ENCODE measurements around the gene RPRML.

Gene RPRML

DNA sequence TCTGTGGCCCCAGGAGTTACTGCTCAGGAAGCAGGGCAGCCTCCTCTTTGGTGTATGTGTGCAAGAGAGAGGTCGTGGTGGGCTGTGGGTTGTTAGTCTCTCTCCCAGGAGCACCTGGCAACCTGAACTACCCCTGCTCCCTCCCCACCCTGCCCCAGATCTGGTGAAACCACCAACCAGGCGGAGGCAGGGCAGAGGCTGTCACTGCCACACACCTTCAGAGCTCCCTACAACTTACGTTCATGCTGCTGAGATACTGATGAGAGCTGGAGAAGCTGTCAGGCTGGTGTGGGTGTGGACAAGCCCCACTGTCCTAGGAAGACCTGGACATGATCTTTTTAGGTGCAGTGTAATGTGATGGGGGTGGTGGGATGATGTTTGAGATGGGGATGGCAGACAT, 31.8 kb downstream of the RPRML start:
- no peak overlapping the region for H3K4me3 ChIP-seq (ENCODE audit: low read depth, low read length)

DNA sequence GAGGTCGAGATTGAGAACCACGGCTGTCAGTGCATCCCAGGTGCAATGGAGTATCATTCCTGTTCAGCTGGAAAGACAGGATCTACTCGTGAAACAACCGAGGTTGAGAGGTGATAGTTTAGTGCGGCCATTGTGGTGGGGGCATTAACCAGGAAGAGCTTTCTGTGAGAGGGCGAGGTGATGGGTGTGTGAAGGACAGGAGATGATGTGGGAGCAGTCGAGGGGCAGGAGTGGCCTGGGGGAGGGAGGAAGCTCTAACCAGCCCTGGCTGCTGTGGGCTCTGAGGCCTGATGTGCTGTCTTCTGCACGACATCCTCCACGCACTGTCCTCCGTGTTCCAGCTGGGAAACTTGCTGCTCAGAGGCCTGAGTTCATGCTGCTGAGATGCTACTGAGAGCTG, 34.1 kb downstream of the RPRML start:
- no peak overlapping the region for H3K4me3 ChIP-seq (ENCODE audit: low read depth, low read length)

DNA sequence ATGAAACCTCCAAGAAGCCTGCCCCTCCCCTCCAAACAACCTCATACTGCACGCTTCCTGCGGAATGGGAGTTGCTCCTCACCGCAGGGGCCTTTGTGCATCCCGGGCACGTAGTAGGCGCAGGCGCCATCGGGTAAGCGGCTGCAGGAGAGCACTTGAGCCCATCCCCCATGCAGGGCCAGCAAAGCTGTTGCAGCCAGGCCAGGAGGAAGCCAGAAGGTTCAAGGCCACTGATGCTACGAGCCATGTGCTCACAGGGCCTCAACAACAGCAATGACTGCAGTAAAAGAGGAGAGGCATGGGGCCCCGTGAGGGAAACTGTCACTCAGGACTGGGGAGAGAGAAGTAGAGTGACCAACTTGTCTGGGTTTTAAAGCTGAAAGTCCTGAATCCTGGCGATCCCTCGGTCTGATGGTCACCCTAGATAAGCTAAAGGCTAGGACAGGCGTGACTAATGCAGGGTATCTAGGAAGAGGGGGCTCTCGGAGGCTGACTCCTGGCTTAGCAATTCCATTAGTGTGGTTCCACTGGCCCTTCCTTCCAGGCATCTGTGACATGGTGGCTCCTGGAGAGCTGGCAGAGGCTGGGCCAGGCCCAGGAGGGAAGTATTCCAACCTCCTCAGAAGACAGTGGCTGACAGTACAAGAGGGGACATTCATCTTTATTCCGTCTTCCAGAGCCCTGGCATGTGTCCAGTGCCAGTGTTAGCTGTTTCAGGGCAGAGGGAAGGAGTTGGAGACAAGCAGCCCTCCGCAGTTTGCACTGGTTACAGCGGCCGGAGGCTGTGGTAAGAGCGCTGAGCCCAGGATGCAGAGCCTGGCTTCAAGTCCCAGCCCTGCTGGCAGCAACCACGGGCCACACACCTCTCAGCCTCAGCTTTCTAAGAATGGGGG, 35.3 kb downstream of the RPRML start:
- no peak overlapping the region for H3K4me3 ChIP-seq (ENCODE audit: low read depth, low read length)

DNA sequence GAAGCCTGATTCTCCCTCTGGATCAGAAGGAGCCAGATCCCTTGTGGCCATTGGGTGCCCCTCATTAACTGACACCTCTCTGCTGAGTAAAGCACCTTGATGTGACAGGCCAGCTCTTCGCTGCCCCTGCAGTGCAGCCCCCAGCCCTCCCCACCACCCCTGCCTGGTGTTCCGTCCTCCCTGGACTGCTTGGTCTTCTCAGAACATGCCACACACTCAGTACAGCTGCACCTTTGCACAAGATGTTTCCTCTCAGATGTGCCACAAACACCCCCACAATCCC, 35.9 kb downstream of the RPRML start:
- H3K4me3 ChIP-seq (ENCODE audit: low read depth, low read length) = no peak overlapping the region

DNA sequence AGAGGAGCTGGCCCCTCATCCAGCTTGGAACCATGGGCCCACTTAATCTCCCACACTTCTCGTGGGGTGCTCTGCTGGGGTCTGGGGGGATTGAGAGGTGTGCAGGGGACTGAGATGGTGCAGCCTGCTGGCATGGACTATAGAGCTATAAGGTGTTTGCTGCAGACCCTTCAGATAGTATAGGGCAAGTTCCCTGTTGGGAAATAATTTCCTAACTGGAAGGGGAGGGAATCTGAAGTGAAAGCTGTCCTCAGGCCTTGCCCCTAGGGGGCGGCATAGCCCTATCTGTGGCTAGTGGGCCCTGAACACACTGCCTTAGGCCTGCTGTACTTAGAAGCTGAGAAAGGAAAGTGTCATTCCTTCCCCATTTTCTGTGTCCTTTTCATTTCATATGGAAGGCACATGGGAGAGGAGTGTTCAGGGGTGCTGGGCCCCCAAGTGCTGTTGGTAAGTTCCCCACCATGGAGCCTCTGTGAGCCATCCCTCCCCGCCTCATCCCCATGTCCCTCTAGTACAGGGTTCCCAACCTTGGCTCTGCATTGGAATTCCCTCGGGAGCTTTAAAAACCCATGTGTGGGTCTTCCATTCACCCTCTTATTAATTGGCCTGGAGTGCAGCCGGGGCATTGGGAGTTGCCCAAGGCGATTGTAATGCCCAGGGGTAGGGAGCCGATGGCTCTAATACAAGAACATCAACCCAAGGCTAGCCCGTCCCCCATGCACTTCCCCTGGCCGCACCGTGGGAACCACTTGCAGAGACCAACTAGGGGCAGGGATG, 36.4 kb downstream of the RPRML start:
- no peak overlapping the region for H3K4me3 ChIP-seq (ENCODE audit: low read depth, low read length)

DNA sequence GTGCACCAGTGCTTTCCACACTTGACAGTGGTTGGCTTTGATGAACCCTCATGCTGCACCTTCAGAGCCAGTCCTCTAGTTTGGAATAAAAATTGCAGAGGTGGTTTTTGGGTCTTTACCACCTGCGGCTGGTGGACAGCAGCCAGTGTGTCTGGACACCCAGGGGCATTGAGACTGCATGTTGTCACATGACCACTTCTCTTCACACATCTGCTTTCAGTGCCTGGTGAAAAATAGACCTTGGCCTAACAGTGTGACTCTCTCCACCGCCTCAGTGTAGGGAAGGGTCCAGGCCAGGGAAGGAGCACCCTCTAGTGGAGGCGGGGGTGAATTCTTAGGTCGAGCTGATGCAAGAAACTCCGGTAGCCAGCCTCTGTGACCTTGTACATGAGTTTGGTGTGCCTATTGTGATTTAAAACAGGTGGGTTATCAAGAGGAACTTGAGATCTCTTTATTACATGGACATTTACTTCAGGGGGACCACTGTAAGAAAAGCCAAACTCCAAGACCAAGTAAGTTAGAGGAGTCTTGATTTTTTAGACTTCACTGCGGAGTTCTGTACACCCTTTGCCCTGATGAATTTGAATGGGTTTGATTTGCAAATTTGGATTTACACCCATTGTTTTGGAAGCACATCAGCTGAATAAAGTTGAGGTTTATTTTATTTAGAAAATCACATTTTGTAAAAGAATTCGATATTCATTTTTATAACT, 38.2 kb downstream of the RPRML start:
- H3K4me3 ChIP-seq (ENCODE audit: low read depth, low read length) = no peak overlapping the region

DNA sequence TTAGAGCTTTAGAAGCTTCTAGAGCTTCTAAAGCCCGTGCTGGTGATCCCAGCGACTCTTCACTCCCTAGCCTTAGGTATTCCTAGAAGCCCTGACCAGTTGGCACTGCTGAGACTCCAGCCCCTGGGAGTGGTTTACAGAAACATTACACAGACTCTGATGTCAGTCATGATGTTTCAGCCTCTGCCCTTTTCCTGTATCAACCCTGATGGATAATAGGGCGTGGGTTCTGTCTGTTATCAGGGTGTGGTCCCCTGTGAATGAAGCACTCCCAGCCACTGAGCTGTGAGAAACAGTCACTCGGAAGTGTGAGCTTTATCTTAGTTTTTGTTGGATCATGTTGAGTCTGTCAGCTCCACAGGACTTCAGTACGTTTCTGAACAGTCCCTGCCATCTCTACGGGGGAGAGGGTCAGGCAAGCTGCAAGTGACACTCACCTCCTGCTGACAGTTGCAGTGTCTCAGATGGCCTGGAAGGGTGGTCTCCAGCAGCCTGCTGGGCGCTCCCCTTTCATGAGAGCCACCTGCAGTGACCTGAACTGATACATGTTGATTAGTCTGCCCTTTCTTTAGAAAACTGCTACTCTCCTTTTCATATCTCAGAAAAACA, 43.3 kb downstream of the RPRML start:
- H3K4me3 ChIP-seq (ENCODE audit: low read depth, low read length) = no peak overlapping the region

DNA sequence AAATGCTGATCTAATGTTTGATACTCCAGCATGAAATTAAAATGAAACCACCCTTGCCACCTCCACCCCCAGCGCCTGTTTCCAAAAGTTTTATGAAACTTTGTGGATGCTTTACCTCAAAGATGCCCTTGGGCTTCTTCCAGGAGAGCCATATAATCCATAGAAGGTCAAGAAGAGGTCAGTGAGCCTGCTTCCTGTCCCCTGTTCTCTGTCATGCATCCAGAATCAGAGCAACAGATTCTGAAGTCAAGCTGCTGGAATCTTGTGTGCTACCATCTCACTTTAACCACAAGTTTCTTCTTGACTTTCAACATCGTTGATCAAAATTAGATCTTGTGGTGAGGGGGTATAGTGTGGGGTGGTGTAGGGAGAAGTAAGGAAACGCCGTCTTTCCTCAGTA, 47.5 kb downstream of the RPRML start:
- no peak overlapping the region for H3K4me3 ChIP-seq (ENCODE audit: low read depth, low read length)

DNA sequence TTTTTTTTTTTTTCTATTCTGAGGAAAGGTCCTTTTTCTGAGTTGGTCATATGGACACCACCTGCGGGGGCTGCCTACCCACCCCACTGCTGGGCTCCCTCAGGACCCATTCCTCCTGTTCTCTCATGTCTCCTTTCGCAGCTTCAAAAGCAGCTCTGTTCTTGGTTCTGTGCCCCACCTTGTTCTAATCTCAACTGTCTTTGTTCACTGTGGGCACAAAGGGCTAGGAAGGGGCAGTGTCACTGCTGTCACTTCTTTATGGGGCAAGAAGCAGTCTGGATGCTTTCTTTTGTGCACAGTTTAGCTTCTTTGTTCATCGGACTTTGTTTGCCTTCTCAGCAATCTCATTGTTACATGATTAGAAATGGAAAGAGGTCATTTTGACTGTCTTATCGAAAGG, 49.0 kb downstream of the RPRML start:
- H3K4me3 ChIP-seq (ENCODE audit: low read depth, low read length) = no peak overlapping the region

DNA sequence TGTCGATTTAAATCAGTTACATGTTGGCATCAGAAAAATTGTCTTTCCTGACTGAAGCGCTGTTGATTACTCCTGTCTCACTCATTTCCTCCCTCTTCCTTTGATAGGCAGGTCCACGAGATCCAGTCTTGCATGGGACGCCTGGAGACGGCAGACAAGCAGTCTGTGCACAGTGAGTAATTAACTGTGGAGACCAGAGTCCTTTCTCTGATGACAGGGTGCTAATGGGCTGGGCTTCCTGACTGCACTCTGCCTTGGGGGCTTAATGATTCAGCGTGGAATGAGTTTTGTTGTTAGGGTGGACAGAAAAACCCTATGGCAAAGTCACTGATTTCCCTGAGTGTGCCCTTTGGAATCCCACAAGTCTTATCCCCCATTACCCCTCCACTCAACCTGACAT, 49.6 kb downstream of the RPRML start:
- H3K4me3 ChIP-seq (ENCODE audit: low read depth, low read length) = no peak overlapping the region

DNA sequence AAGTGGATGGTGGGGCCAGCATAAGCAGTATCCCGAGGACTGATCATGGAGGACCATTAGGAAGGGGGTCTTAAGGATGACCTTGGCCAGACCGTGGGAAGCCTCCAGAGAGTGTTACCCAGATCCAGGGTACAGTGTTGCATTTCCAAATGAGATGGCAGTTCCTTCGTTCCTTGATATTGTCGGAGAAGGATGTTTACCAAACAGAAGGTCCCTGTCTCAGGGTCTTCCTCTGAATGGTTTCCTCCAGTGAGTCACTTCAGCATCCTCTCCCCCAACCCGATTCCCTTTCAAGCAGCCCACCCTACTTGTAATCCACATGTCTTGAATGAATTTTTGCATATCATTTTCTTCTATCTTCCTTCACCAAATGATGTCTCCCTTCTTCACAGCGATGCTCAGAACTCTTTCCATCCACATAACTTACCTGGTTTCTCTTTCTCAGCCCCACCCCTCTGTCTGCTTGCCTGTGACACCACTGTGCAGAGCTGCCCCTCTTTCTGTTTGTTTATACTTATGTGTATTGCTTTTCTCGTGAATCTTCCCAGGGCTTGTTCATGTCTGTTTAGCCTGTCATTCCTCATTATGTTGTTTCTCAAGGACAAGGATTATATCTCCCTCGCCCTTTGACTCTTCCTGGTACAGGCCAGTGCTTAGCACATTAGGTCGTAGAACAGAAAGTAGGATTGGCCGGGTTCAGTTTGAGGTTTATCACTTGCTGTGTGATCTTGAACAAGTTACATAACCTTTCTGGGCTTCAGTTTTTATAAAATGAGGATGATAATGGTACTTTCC, 50.4 kb downstream of the RPRML start:
- H3K4me3 ChIP-seq (ENCODE audit: low read depth, low read length) = no peak overlapping the region

Data from iPS-11a (cell line).